Activated CD4-positive, alpha-beta T cell treated with anti-CD3 and anti-CD28 coated beads for 36 hours (primary cell): ENCODE data around the gene CNTN1. TPM values are rescaled to one million over a fixed set of nuclear protein-coding genes. Genes with fewer than 3 reads are reported as not detected.

Source experiments
- ATAC-seq: fragments of 200-7000 bp; cut with Tn5 transposase; one replicate; pipeline ENCODE4 v1.10.0; 2021; ENCODE audit warnings: mild to moderate bottlenecking, moderate library complexity
- CTCF ChIA-PET: fragments of 350-600 bp; sonication (Branson Sonifier 250); formaldehyde crosslinking; loops from one replicate; lab custom pipeline; 2021; ENCODE audit warnings: antibody characterized with exemption; lab: Charles Lee
- POLR2A ChIA-PET: fragments of 350-600 bp; sonication (Branson Sonifier 250); formaldehyde crosslinking; loops from one replicate; lab custom pipeline; 2021; ENCODE audit warnings: antibody characterized with exemption, inconsistent platforms; lab: Charles Lee
- DNase-seq: peaks from one replicate; pipeline ENCODE4 v3.0.0-alpha.2; 2020
- H3K27ac Mint-ChIP-seq: one replicate; pipeline ENCODE4 v1.8.0; 2021; ENCODE audit warnings: mixed read lengths
- H3K27me3 Mint-ChIP-seq: one replicate; pipeline ENCODE4 v1.8.0; 2021; ENCODE audit warnings: mixed read lengths
- H3K36me3 Mint-ChIP-seq: one replicate; pipeline ENCODE4 v1.8.0; 2021; ENCODE audit warnings: low read depth, mixed read lengths
- H3K4me1 Mint-ChIP-seq: one replicate; pipeline ENCODE4 v1.8.0; 2021; ENCODE audit warnings: mixed read lengths
- H3K4me3 Mint-ChIP-seq: one replicate; pipeline ENCODE4 v1.8.0; 2021; ENCODE audit warnings: mild to moderate bottlenecking, moderate library complexity, mixed read lengths
- H3K9me3 Mint-ChIP-seq: one replicate; pipeline ENCODE4 v1.8.0; 2021; ENCODE audit warnings: low read depth, mixed read lengths
- intact Hi-C, 2 experiments: fragments of 100-400 bp; cut with DNase I in 1 of 2; cut with micrococcal nuclease in 1 of 2; formaldehyde crosslinking; loops; one replicate each; pipeline versions ENCODE4 v1.14.2 to v1.15.1; 2022 to 2024; cut with DNase I, micrococcal nuclease
- total RNA-seq, 2 experiments: library from RNA; stranded (reverse); gene quantifications; one replicate each; pipeline ENCODE4 v1.2.3, GENCODE V29; 2021

The CNTN1 gene
- total RNA-seq, 2 experiments from 2014 or later: not detected

DNA sequence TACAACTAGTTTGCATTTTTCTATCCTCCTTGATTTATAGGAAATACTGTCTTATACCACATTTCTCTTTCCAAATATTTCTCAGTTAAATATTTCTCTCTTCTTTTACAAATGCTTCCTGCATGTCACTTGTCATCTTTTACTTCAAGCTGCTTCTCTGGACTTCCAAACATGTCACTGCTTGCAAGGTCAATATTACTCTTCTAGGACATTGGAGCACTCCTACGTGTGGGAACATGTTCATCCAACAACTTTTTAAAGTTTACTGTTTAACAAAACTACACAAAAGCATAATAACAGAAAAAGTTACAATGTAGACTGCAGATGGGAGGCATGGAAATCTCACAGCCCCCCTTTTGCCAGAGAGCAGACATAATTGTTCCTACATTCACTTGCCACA, 28.5 kb upstream of the CNTN1 start:
- ChIA-PET CTCF (no interaction called here), POLR2A (no interaction called here)
- intact Hi-C loops: no loop called here
- Mint-ChIP-seq H3K4me3 (no peak overlapping the region), H3K27me3 (no peaks in the 10 kb centered on the region), H3K9me3 (no peaks in the 10 kb centered on the region), H3K4me1 (no peaks in the 10 kb centered on the region), H3K27ac (no peak overlapping the region), H3K36me3 (no peaks in the 10 kb centered on the region)
- no peak for DNase-seq
- ATAC-seq: no peak

DNA sequence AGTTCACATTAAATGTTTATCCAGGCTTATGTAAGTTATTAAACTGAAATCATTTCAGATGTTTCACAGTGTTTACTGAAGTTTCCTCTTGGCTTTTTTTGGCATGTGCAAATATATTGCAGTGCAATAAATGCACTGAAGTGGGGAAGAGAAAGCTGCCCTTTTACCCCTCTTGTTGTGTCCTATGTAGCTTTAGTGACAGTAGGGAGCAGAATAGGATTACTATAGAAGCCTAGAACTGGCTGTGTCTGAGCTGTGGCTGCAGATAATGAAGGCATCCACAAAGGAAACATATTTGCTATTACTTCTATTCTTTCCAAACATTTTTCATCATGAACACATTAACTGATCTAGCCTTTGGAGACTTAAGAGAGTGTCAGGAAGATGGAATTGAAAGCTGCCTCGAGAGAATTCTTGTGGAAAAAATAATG, 24.1 kb upstream of the CNTN1 start:
- no peaks in the 10 kb centered on the region for H3K36me3 Mint-ChIP-seq
- H3K4me1 Mint-ChIP-seq: no peaks in the 10 kb centered on the region
- no peak for DNase-seq
- no peak for ATAC-seq
- ChIA-PET CTCF (no interaction called here), POLR2A (no interaction called here)
- no peak overlapping the region for H3K27ac Mint-ChIP-seq
- intact Hi-C loops: no loop called here
- H3K4me3 Mint-ChIP-seq: no peak overlapping the region
- H3K27me3 Mint-ChIP-seq: no peaks in the 10 kb centered on the region
- no peaks in the 10 kb centered on the region for H3K9me3 Mint-ChIP-seq

DNA sequence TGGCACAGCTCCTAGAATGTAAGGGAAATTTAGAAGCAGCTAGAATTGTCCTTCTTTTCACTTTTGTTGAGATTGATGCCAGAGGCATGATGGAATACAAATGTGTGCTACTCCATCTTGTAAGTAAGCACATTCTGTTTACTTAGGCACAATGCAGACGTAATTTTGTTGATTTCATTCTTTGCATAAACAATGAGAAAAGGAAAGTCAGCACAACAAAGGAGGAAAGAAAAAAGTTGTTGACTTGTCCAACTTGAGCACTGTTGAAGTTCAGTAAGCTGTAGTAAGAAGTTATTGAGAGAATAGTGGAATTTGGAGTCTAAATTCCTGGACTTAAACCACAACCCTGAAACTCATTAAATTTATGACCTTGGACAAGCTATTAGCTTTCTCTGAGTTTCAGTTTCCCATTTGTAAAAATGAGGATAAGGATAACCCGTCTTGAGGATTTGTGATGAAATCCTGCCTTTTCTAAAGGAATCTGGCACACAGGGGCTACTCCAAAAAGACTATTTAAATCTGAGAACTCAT, 19.4 kb upstream of the CNTN1 start:
- no peaks in the 10 kb centered on the region for H3K27me3 Mint-ChIP-seq
- intact Hi-C loops: no loop called here
- H3K36me3 Mint-ChIP-seq: no peaks in the 10 kb centered on the region
- no peak overlapping the region for H3K4me3 Mint-ChIP-seq
- H3K9me3 Mint-ChIP-seq: no peaks in the 10 kb centered on the region
- ATAC-seq (no peak), DNase-seq (no peak)
- ChIA-PET POLR2A (no interaction called here), CTCF (no interaction called here)
- H3K4me1 Mint-ChIP-seq: no peaks in the 10 kb centered on the region
- H3K27ac Mint-ChIP-seq: no peak overlapping the region

DNA sequence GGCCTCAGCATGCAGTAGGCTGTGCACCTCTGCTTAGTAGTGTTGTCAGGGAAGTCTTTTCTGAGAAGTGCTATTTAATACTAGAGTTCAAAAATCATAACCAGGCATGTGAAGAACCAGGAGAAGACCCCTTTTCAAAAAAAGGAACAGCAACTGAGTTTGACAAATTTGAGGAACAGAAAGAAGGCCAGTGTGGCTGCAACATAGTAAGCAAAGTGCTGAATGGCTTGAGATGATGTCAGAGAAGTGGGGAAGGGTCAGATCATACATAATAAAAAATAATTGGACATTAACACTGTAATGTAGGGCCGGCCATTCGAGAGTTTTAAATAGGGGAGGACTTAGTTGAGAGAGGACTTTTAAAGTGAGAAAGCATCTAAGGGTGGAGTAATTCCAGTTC, 11.1 kb upstream of the CNTN1 start:
- DNase-seq: no peak
- CTCF ChIA-PET: no interaction called here
- ATAC-seq: no peak
- POLR2A ChIA-PET: no interaction called here
- Mint-ChIP-seq H3K9me3 (no peaks in the 10 kb centered on the region), H3K36me3 (no peaks in the 10 kb centered on the region), H3K27me3 (no peaks in the 10 kb centered on the region), H3K4me3 (no peak overlapping the region), H3K27ac (no peak overlapping the region), H3K4me1 (no peaks in the 10 kb centered on the region)
- intact Hi-C loops: no loop called here

DNA sequence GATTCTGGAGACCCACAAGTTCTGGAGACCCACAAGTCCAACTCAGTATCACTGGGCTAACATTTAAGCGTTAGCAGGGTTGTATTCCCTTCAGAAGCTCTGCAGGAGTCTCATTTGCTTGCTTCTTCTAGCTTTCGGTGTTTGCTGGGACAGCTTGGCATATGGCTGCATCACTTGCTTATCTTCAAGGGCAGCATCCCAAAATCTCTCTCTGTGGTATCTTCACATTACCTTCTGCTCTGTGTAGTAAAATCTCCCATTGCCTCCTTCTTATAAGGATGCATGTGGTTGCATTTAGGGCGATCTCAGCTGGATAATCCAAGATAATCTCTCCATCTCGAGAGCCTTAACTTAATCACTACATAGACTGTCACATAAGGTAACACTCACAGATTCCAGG, 7.3 kb upstream of the CNTN1 start:
- DNase-seq (no peak), ATAC-seq (no peak)
- intact Hi-C loops: no loop called here
- no peak overlapping the region for H3K4me3 Mint-ChIP-seq
- H3K9me3 Mint-ChIP-seq: no peaks in the 10 kb centered on the region
- no peaks in the 10 kb centered on the region for H3K4me1 Mint-ChIP-seq
- CTCF ChIA-PET: no interaction called here
- H3K36me3 Mint-ChIP-seq: no peaks in the 10 kb centered on the region
- H3K27ac Mint-ChIP-seq: no peak overlapping the region
- POLR2A ChIA-PET: no interaction called here
- H3K27me3 Mint-ChIP-seq: no peaks in the 10 kb centered on the region

DNA sequence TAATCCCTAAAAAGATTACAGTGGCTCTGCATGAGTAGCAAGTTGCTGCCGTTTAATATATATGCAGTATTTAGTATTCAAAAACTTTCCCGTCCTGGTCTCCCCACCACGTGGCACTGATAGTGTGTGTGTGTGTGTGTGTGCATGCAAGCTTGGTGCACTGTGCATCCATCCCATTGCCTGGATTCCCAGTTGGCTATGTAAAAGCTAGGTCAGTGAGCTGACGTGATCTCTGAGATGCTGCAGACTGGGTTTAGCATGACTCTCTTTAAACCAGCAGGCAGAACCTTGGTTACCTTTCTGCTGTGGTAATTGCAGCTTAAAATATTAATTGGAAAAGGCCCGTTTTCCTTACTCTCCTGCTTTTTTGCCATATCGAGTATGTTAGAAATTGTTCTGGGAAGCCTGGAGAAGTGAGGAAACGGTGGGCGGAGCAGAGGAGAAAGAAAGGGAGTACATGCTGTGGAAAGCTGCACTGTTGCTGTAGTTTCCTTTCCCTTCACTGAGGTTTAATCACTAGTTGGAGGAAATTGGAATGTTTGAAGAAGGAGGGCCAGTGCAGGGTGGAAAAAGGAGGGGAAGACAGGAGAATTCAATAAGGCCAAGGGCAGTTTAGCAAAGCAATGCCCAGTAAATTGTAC, 4.0 kb upstream of the CNTN1 start:
- ATAC-seq (no peak), DNase-seq (no peak)
- no peaks in the 10 kb centered on the region for H3K4me1 Mint-ChIP-seq
- no peaks in the 10 kb centered on the region for H3K36me3 Mint-ChIP-seq
- POLR2A ChIA-PET: no interaction called here
- no peak overlapping the region for H3K27ac Mint-ChIP-seq
- peaks cover 9% of the 10 kb centered on the region for H3K27me3 Mint-ChIP-seq
- no peak overlapping the region for H3K4me3 Mint-ChIP-seq
- no peaks in the 10 kb centered on the region for H3K9me3 Mint-ChIP-seq
- CTCF ChIA-PET: no interaction called here
- intact Hi-C loops: no loop called here

DNA sequence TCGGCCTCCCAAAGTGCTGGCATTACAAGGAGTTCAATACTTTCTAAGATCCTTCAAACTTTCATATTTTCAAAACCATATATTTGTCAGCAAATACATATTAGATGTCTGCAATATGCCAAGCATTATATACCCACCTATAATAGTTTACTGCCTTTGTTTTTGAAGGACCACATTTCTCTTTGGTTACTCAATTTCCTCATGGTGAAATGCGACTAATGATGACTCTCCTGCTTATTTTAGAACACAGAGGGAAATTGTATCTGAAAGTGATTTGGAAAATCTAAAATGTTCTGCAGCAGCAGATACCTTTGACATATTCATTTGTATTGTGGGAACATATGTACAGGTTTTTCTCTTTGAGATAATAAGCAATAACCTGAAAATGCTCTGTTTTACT, 2.7 kb upstream of the CNTN1 start:
- ChIA-PET POLR2A (no interaction called here), CTCF (no interaction called here)
- intact Hi-C loops: no loop called here
- DNase-seq: no peak
- no peak for ATAC-seq
- Mint-ChIP-seq H3K36me3 (no peaks in the 10 kb centered on the region), H3K27ac (no peak overlapping the region), H3K27me3 (peaks cover 17% of the 10 kb centered on the region), H3K9me3 (no peaks in the 10 kb centered on the region), H3K4me1 (no peaks in the 10 kb centered on the region), H3K4me3 (no peak overlapping the region)

DNA sequence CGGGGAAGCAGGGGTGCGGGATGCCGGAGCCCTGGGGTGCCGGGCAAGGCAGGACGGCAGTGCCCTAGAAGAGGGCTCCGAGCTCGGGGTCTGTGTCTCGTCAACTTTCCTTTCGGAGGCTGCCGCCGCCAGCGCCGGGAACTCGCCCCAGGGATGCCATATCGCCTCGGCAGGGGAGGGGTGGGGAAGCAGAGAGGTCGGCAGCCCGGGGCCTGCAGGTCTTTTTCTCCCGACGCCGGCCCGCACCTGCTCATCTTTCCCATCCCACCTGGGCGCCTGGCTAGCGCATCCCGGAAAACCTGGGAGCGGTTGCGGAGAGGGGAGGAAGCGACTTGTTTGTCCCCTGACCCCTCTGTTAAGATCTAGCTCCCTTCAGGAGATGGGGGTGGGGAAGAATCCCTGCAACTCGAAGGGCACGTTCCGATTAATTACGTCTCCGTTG, 547 bp downstream of the CNTN1 start:
- no peaks in the 10 kb centered on the region for H3K4me1 Mint-ChIP-seq
- ChIA-PET CTCF (no interaction called here), POLR2A (no interaction called here)
- H3K27ac Mint-ChIP-seq: no peak overlapping the region
- no peaks in the 10 kb centered on the region for H3K9me3 Mint-ChIP-seq
- H3K36me3 Mint-ChIP-seq: no peaks in the 10 kb centered on the region
- peaks cover 20% of the 10 kb centered on the region for H3K27me3 Mint-ChIP-seq
- H3K4me3 Mint-ChIP-seq: no peak overlapping the region
- ATAC-seq (no peak), DNase-seq (no peak)
- intact Hi-C loops: no loop called here

DNA sequence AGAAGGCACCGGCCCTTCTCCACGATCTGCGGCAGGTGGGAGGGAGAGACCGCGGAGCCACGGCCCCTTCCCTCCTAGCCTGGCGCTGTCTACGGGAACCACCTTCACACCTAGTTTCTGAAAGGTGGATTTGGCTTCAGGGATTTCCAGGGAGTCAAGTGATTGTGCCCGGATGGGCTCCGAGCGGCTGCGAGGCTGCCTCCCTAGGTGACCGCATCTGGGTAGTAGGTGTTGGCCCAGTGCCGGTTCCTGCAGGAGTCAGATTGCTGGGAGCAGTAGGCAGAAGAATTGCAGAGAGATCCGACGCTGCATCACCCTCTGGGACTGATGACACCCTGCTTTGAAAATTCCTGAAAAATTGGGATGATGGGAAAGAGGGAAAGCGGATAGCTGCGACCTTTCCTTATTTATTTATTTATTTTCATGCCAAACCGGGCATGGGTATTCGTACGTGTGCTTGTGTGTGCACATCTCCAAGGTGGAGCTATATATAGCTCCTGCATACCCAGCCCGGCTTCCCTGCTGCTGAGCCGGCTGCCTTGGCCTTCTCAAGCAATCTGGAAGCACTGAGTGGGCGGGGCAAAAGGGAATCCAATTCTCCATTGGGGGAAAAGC, 1.1 kb downstream of the CNTN1 start:
- Mint-ChIP-seq H3K27me3 (peaks cover 20% of the 10 kb centered on the region), H3K27ac (no peak overlapping the region), H3K9me3 (no peaks in the 10 kb centered on the region), H3K36me3 (no peaks in the 10 kb centered on the region), H3K4me1 (no peaks in the 10 kb centered on the region), H3K4me3 (no peak overlapping the region)
- POLR2A ChIA-PET: no interaction called here
- intact Hi-C loops: no loop called here
- DNase-seq: no peak
- CTCF ChIA-PET: no interaction called here
- ATAC-seq: no peak

DNA sequence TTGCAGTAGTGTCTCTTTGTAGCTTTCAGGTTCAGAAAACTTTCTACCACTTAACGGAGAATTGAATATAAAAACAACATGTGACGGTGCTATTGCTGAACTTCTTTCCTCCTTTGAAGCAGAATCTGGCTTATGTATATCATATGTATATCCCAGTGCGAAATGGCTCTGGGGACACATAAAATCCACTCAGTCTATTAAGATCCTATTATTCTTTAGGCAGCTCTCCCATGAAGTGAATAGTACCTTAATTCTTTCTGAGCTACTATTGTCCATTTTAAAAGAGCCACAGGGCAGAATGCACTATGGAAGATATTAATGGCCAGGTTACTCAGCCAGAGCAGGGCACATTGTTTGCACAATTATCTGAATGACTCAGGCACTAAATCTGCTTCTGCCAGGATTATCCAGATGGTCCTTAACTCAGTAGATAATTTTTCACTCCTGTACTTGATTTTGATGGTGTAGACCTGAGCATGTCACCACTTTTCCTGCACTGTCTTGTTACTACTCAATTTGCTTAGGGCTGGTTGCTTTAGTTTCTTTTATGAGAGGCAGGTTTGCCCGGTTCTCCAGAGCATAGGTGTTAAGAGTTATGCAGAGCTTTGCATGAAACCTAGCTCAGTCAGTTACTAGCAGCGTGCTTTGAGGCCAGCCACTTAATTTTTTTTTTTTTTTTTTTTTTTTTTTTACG, 5.5 kb downstream of the CNTN1 start:
- no peaks in the 10 kb centered on the region for H3K9me3 Mint-ChIP-seq
- CTCF ChIA-PET: no interaction called here
- POLR2A ChIA-PET: no interaction called here
- ATAC-seq (no peak), DNase-seq (no peak)
- H3K36me3 Mint-ChIP-seq: no peaks in the 10 kb centered on the region
- peaks cover 13% of the 10 kb centered on the region for H3K27me3 Mint-ChIP-seq
- no peak overlapping the region for H3K27ac Mint-ChIP-seq
- H3K4me1 Mint-ChIP-seq: no peaks in the 10 kb centered on the region
- intact Hi-C loops: no loop called here
- H3K4me3 Mint-ChIP-seq: no peak overlapping the region

DNA sequence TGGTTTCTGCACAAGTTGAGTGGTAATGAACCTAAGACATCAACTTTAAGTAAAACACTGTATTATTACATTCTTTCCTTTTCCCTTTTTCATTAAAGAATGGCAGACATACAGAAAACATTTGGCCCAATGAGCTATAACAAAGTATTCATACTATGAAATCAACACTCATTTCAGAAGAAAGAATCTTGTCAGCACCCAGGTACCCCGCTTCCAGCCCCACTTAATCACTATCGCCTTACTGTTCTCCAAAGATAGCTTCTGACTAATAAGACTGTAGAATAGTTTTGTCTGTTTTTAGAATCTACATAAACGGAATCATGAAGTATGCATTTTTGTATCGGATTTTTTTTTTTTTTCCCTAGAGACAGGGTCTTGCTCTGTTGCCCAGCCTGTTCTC, 9.5 kb downstream of the CNTN1 start:
- H3K4me1 Mint-ChIP-seq: no peaks in the 10 kb centered on the region
- H3K27me3 Mint-ChIP-seq: no peaks in the 10 kb centered on the region
- POLR2A ChIA-PET: no interaction called here
- H3K27ac Mint-ChIP-seq: no peak overlapping the region
- ATAC-seq (no peak), DNase-seq (no peak)
- H3K4me3 Mint-ChIP-seq: no peak overlapping the region
- no peaks in the 10 kb centered on the region for H3K36me3 Mint-ChIP-seq
- no peaks in the 10 kb centered on the region for H3K9me3 Mint-ChIP-seq
- intact Hi-C loops: no loop called here
- CTCF ChIA-PET: no interaction called here

DNA sequence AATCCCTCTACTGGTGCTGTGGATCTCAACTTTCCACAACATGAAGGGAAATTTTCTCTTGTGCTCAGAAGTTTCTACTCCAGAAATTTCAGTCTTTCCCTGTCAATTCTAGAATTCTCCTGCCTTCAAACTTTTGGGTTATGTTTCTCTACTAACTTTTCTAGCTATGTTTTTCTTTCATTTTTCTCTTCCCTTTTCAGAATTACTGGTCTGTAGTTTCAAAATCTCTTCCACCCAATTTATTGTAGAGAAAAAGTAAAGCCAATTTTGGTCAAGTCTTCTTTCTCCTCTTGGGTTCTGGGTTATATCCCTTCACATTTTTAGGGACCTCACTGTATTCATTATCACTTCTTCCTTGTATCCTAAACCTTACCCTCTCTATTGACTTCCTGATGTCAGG, 18.9 kb downstream of the CNTN1 start:
- Mint-ChIP-seq H3K9me3 (peaks cover 4% of the 10 kb centered on the region), H3K27ac (no peak overlapping the region), H3K27me3 (no peaks in the 10 kb centered on the region), H3K4me1 (no peaks in the 10 kb centered on the region), H3K4me3 (no peak overlapping the region), H3K36me3 (no peaks in the 10 kb centered on the region)
- DNase-seq: no peak
- no peak for ATAC-seq
- intact Hi-C loops: no loop called here
- CTCF ChIA-PET: no interaction called here
- POLR2A ChIA-PET: no interaction called here
